Measurements from ENCODE around the gene ETHE1. TPM values are rescaled to one million over a fixed set of nuclear protein-coding genes. Genes with fewer than 3 reads are reported as not detected.

Gene ETHE1
- total RNA-seq, 1 donor = 52.1 TPM

GRCh38 chr19:43564800-43565199, 37.8 kb upstream of the ETHE1 start:
- peaks cover 2% of the 10 kb centered on the region for H3K36me3 ChIP-seq (ENCODE audit: insufficient read depth, low read length)
- no peaks in the 10 kb centered on the region for H3K9me3 ChIP-seq (ENCODE audit: low read depth, low read length)
- H3K79me2 ChIP-seq (ENCODE audit: insufficient read depth, low read length) = peaks cover 41% of the 10 kb centered on the region
- TF ChIP-seq CTCF (IDR thresholded peaks at IDR 0.05; ENCODE audit: extremely low read depth, low read depth, low read length) = no peak
- DNase-seq (ENCODE audit: insufficient read length, low spot score, missing footprints) = no peak
- H2AFZ ChIP-seq (ENCODE audit: low read length) = no peak overlapping the region
- no peaks in the 10 kb centered on the region for H3K27me3 ChIP-seq (ENCODE audit: insufficient read depth, low read length)
- H3K4me2 ChIP-seq (ENCODE audit: insufficient read depth, low read length) = no peak overlapping the region
- H3K4me3 ChIP-seq (ENCODE audit: insufficient read depth, low read length) = no peak overlapping the region
- H3K27ac ChIP-seq (ENCODE audit: low read depth, low read length) = no peak overlapping the region
- H3K4me1 ChIP-seq (ENCODE audit: insufficient read depth, low read length) = peaks cover 25% of the 10 kb centered on the region
- H4K20me1 ChIP-seq (ENCODE audit: insufficient read depth, low read length) = peaks cover 2% of the 10 kb centered on the region

- DNase-seq (ENCODE audit: insufficient read length, low spot score, missing footprints) = no peak
- Histone ChIP-seq H3K4me3 (ENCODE audit: insufficient read depth, low read length) (no peak overlapping the region), H3K27me3 (ENCODE audit: insufficient read depth, low read length) (no peaks in the 10 kb centered on the region), H2AFZ (ENCODE audit: low read length) (no peak overlapping the region), H3K79me2 (ENCODE audit: insufficient read depth, low read length) (peaks cover 36% of the 10 kb centered on the region), H3K36me3 (ENCODE audit: insufficient read depth, low read length) (peaks cover 4% of the 10 kb centered on the region), H3K4me2 (ENCODE audit: insufficient read depth, low read length) (no peak overlapping the region), H4K20me1 (ENCODE audit: insufficient read depth, low read length) (no peaks in the 10 kb centered on the region), H3K9me3 (ENCODE audit: low read depth, low read length) (no peaks in the 10 kb centered on the region), H3K27ac (ENCODE audit: low read depth, low read length) (peak overlapping the region; percentile 89), H3K4me1 (ENCODE audit: insufficient read depth, low read length) (peaks cover 25% of the 10 kb centered on the region)
- TF ChIP-seq CTCF (IDR thresholded peaks at IDR 0.05; ENCODE audit: extremely low read depth, low read depth, low read length) = no peak
Measured at GRCh38 chr19:43563816-43564457, 36.9 kb upstream of the ETHE1 start.

- no peak for TF ChIP-seq CTCF (IDR thresholded peaks at IDR 0.05; ENCODE audit: extremely low read depth, low read depth, low read length)
- Histone ChIP-seq H3K36me3 (ENCODE audit: insufficient read depth, low read length) (peaks cover 4% of the 10 kb centered on the region), H3K9me3 (ENCODE audit: low read depth, low read length) (no peaks in the 10 kb centered on the region), H3K27ac (ENCODE audit: low read depth, low read length) (peak overlapping the region; percentile 89), H2AFZ (ENCODE audit: low read length) (peak overlapping the region; percentile 58), H3K4me3 (ENCODE audit: insufficient read depth, low read length) (no peak overlapping the region), H3K4me2 (ENCODE audit: insufficient read depth, low read length) (peak overlapping the region; percentile 14), H3K27me3 (ENCODE audit: insufficient read depth, low read length) (no peaks in the 10 kb centered on the region), H4K20me1 (ENCODE audit: insufficient read depth, low read length) (no peaks in the 10 kb centered on the region), H3K79me2 (ENCODE audit: insufficient read depth, low read length) (peaks cover 30% of the 10 kb centered on the region), H3K4me1 (ENCODE audit: insufficient read depth, low read length) (peaks cover 28% of the 10 kb centered on the region)
- DNase-seq (ENCODE audit: insufficient read length, low spot score, missing footprints) = peak; percentile 95
Measured at GRCh38 chr19:43562698-43563241, 35.8 kb upstream of the ETHE1 start.

- DNase-seq (ENCODE audit: insufficient read length, low spot score, missing footprints) = no peak
- H3K36me3 ChIP-seq (ENCODE audit: insufficient read depth, low read length) = peaks cover 4% of the 10 kb centered on the region
- no peaks in the 10 kb centered on the region for H4K20me1 ChIP-seq (ENCODE audit: insufficient read depth, low read length)
- no peaks in the 10 kb centered on the region for H3K9me3 ChIP-seq (ENCODE audit: low read depth, low read length)
- H2AFZ ChIP-seq (ENCODE audit: low read length) = no peak overlapping the region
- no peak for TF ChIP-seq CTCF (IDR thresholded peaks at IDR 0.05; ENCODE audit: extremely low read depth, low read depth, low read length)
- H3K4me2 ChIP-seq (ENCODE audit: insufficient read depth, low read length) = no peak overlapping the region
- peaks cover 26% of the 10 kb centered on the region for H3K79me2 ChIP-seq (ENCODE audit: insufficient read depth, low read length)
- peaks cover 31% of the 10 kb centered on the region for H3K4me1 ChIP-seq (ENCODE audit: insufficient read depth, low read length)
- H3K27me3 ChIP-seq (ENCODE audit: insufficient read depth, low read length) = no peaks in the 10 kb centered on the region
- no peak overlapping the region for H3K4me3 ChIP-seq (ENCODE audit: insufficient read depth, low read length)
- H3K27ac ChIP-seq (ENCODE audit: low read depth, low read length) = peak overlapping the region; percentile 89
Measured at GRCh38 chr19:43562226-43562697, 35.3 kb upstream of the ETHE1 start.

Measured in osteoblast (primary cell).